Activated CD4-positive, alpha-beta T cell treated with anti-CD3 and anti-CD28 coated beads for 4 hours (primary cell): ENCODE results near the gene SLC13A3.

ENCODE experiments used
- DNase-seq, 2 donors: peaks; one replicate each; pipeline ENCODE4 v3.0.0-alpha.2; 2020

The SLC13A3 gene

DNA sequence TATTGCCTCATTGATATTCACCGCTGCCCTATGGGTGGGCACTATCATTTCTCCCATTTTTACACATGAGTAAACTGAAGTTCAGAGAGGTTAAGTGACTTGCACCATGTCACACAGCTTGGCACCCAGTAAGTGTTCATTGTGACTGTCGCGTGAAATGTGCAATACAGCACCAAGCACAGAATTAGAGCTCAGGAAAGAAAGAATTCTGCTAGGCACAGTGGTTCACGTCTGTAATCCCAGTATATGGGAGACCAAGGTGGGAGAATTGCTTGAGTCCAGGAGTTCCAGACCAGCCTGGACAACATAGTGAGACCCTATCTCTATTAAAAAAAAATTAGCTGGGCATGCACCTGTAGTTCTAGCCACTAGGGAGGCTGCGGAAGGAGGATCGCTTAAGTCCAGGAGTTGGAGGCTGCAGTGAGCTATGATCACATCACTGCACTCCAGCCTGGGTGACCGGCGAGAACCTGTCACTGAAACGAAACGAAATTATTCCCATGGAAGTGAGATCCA lies 626 bp downstream of the SLC13A3 start:
- DNase-seq, result no peak

DNA sequence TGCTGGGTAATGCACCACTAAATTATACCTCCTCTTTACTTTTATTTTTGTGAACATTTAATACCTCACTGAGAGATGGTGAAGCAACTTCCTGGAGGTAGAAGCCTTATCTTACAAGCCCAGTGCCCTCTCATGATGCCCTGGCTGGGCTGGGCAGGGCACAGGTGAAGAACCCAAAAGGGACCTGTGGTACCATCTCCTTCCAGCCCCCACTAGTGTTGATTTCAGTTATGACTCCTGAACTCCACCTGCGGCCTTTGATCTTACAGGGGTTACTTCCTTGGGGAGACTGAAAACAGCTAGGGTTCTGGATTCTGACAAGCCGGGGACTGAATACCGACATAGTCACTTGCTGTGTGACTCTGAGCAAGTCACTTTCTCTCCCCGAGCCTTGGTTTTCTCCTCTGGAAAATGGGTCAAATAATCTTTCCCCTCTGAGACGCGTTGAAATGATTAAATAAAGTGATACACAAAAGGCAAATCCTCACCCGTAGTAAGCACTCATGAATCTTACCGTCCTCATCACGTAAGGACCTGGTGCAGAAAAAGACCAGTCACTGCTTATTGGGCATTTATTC lies 1.2 kb downstream of the SLC13A3 start:
- DNase-seq, result no peak

DNA sequence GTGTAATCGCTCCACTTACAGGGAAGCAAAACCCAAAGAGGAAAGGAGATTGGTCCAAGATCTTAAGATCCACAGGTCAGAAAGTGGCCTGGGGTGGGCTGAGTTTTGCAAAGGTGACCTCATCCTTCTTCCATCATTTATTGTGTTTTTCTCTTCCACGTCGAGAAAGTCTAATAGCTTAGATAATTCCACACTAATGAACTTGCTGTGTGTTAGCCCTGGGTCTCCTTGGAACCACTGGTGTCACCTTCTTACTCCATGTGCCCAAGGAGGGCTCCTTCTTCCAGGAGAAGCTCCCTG lies 1.7 kb downstream of the SLC13A3 start:
- no peak for DNase-seq

DNA sequence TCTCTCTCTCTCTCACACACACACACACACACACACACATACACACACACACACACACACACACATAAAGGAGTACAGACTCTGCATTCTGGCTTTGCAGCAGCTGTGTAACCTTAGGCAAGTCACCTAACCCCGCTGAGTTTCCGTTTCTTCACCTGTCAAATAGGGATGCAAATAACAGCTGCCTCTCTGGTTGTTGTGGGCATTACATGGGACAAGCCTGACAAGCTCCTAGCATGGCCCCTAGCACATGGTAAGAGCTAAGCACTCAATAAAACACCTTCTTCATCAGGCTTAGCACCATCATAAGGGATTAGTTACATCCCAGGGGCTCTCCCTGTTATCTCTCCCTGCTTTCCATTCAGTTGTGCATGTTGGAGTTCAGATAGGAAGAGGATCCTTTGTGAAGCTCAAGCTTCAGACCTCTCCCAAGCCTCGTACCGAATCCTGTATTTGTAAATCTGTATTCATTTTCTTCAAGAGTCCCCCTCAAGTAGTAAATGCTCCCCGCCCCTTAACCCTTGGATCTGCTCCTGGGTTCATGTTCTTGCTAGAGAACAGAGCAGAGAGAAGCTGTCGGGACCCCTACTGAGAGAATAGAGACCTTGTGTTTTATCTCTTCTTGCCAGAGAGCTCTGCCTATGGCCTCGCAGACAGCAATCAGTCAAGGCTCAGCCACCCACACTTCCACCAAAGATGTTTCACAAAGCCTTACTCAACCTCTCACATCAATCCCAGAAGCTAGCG lies 2.2 kb downstream of the SLC13A3 start:
- DNase-seq, result no peak

DNA sequence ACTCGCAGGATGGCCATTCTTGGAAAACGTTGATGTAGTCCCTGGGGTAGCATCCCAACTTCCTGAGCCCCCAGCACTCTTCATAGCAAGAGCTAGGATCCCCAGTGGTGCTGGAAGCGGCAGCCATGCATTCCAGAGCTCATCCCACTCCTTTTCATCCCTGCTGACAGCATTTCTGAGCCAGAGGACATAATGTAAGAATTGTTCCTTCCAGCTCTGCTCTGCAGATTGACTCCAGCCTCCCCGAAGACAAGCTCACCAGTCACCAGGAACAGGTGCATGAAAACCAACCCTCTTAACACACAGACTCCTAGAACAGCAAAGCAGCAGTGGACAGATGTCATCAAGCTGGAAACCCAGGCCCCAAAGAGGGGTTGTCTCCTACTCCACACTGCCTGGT lies 3.8 kb downstream of the SLC13A3 start:
- no peak for DNase-seq

DNA sequence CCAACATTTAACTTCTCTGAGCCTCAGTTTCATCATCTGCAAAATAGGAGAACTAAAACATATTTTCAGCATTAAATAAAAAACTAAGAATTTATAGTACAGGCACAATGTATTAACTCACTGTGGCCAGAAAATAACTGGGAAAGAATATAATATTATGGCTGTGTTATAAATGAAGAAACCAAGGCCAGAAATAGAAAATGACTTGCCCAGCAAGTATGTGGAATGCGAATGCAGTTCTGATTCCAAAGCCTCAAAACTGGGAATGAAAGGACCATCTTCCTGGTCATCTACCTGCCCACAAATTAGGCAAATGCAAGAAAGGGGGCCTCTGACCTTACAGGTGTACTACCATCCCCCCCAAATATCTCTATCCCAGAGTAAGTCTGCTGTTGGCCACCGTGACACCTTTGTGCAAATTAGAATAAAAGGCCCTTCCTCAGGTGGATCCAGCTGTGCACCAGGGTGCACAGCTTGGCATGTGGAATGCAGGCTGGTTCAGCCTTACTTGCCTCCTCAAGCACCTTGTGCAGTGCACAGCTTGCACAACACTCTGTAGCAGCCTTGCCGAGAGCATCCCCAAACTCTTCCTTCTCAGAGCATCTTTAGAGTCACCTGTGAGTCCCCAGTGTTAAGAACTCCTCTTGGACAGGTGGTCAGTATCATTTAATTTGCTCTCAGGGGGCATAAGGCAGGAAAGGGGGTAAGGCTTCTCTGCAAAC lies 4.4 kb downstream of the SLC13A3 start:
- DNase-seq, result no peak

DNA sequence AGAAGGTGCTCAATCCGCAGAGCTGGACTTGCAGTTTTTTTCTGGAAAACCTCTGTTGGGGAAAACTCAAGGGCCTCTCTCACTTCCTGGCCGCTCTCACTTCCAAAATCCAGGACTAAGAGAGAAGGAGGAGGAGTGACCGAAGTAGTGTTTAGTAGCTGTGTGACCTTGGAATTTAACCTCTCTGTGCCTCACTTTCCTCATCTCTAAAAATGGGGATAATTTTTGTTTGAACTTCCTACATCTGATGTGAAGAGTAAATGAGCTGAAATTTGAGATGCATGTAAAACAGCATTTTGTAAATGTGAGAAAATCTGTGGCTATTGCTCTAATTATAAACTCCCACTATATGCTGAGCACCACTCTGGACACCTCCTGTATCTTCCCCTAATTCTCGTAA lies 5.1 kb downstream of the SLC13A3 start:
- no peak for DNase-seq

DNA sequence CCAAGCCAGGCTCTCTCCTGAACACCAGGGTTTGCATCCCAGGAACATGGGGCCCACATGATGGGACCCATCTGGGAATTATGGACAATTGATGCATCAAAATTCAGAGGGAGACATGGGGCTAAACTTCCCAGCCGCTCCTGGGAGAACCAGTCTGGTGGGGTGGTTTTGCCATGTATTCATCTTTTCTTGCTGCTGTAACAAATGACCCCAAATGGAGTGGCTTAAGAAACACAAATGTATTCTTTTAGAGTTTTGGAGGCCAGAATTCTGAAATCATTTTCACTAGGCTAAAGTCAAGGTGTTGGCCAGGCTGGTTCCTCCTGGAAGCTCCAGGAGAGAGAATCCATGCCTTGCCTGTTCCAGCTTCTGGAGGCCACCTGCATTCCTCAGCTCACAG lies 6.5 kb downstream of the SLC13A3 start:
- no peak for DNase-seq

DNA sequence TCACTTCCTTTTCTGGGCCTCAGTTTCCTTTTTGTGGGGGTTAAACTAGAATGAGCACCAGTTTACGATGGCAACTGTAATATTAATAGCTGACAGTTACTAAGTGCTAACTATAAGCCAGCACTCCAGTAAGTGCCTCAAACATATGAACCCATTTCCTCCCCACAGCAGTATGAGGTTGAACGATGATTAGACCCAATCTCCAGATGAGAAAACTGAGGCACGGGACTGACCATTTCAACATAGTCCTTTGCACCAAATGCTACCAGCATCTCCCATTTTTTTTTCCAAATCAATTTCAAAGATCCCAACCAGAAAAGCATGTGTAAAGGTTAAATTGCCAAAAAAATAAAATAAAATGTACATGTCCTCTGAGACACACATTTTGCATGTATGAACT lies 7.1 kb downstream of the SLC13A3 start:
- DNase-seq, result no peak

DNA sequence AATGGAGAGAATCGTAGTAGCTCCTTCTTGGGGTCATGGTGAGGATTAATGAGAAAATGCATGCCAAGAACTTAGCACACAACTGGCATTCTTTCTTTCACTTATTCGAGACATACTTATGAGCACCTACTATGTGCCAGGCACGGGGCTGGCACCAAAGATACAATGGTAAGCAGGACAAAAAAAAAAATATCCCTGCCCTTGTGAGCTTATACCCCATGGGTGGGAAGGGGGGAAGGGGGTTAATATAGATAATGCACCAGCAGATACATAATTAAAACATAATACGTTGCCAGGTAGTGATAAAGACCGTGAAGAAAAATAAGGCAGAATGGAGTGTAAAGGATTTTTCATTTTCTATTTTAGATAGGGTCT lies 8.3 kb downstream of the SLC13A3 start:
- no peak for DNase-seq

DNA sequence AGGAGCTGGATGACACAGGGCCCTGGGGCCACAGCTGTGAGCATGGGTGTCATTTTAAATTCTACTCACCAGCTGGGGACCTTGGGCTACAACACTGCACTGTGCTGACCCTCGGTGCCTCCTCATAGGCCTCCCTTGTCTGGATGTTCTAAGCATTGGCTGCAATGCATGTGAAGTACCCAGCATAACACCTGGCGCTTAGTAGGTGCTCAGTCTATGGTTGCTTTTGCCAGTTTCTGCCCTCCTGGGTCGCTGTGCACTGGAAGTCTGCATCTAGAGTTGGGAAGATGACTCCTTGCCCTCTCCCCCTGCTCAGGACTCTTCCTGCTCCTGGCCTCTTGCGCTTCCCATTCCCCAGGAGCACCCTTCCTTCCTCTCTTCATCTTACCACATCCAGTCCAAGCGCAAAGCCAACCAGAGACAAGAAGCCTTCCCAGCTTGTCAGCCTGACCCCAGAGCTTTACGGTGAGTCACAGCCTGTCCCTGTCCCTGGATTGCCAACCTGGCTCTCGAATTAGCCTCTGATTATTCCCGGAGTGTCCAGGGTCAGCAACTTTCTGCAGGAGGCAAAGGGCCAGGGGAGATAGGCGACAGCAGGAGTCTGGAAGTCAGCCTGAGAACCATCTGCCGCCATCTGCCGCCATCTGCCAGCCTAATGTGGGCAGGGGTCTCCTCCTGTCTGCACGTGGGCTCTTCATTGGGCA lies 8.8 kb downstream of the SLC13A3 start:
- DNase-seq, result no peak

DNA sequence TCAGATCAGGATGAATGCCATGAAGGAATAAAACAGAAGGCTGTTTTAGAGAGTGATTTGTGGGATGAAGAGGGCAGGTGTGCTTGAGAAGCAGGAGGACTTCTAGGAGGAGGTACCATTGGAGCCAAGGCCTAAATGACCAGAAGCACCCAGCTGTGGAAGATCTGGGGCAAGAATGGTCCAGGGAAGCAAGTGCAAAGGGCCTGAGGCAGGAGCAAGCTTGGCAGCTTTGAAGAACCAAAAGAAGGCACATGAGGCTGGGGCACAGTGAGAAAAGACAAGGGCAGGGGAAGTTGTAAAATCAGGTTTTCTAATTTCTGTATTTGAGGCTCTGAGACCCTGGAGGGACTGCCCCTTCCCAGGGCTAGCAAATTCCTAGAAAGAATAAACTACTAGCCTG lies 9.8 kb downstream of the SLC13A3 start:
- DNase-seq, result no peak

DNA sequence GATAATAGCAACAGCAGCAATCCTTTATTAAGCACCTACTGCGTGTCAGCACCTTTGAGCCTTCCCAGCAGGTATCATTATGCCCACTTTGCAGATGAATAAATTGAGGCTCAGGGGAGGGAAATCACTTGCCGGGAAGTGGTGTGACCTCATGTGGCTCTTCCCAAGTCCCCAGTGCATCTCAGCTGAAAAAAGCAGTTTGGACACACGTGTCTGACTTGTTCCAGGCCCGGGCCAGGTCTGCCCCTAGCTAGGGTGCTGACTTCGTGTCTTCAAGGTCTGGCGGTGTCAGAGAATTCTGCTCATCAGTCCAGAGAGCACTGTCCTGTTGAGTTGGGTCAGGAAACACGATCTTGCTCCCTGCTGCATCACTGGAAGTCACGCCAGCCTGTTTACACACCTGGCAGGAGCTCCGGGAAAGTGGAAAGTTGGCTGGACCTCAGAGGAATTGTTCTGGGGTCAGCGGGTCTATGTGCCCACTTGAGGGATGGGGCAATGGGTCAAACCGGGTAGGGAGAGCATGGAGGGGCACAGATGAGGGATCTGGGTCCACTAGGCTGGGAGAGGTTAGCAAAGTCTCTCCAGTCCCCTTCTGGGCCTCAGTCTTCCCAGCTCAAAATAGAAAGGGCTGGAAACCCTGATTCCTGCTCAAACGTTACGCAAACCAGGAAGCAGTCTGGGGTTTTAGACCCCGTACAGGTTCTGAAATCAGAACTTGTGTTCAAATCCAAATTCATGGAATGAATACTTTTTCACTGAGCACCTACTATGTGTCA lies 10.5 kb downstream of the SLC13A3 start:
- DNase-seq, result no peak

DNA sequence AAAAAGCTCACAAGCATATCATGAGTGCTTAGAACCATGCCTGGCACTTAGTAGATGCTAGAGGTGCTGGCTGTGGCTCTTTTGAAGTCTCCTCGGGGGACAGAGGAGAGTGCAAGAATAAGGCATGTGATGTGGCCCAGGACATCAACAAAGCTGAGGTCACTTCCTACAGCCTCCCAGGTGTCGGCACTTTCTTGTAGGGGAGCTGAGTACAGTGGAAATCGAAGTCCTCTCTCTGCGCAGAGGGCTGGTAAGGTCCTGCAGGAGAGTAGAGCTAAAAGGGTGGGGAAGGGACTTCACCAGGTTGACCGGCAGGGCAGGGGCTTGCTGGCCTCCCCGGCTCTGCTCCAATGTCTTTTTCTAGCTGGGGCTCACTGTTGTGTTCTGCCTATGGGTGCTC lies 11.2 kb downstream of the SLC13A3 start:
- DNase-seq, result no peak

DNA sequence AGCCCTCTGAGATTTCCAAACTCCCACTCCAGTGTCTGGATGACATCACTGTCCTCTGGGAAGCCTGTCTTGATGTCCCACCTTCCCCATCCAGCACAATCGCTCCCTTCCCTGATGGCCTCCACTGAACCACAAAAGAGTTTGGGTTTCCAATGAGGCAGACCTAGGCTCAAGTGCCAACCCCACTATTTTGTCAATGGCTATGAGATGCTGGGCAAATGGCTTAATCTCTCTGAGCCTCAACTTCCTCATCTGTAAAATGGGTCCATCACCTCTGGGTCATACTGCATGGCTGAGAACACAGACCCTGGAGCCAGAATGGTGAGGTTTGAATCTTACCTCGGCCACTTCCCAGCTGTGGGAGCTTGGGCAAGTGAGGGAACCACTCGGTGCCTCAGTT lies 11.7 kb downstream of the SLC13A3 start:
- no peak for DNase-seq

DNA sequence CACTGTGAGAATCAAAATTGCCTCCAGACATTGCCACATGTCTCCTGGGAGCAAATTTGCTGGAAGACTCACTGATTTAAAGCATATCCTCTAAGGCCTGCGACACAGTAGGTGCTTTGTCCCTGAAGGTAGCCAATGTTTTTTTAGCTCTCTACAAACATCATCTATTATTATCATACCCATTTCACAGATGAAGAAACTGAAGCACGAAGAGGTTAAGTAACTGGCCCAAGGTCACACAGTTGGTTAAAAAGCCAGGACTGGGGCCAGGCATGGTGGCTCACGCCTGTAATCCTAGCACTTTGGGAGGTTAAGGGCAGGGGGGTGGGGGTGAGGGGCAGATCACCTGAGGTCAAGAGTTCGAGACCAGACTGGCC lies 12.4 kb downstream of the SLC13A3 start:
- no peak for DNase-seq

DNA sequence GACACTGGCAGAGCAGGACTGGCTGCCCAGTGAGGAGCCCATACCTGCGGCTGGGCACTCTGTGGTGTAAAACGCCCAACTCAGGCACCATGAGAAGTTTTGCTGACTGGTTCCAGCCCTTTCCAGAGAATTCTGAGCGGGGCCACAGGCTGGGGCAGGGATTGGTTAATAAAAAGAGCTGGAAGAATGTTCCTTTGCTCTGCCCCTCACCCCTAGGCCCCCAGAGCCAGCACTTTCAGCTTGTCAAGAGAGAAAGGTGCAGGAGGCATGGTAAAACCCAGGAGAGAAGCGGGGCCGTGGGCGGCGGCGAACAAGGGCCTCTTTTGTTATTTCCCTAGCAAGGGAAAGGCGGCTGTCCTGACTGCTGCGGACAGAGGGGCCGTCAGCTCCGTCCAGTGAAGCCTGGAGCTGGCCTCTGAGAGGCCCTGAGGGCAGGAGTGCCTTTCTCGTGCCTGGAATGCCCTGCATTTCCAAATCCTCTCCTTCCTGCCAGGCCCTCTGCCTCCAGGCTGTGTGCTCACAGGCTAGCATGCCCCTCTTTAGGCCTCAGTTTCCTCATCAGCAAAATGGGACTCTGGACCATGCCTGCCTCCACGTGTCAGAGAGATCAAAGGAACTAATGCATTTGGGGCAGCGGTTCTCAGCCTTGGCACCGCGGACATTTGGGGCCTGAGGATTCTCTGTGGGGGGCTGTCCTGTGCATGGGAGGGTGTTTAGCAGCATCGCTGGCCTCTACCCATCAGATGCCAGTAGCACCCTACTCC lies 12.9 kb downstream of the SLC13A3 start:
- DNase-seq, result no peak

DNA sequence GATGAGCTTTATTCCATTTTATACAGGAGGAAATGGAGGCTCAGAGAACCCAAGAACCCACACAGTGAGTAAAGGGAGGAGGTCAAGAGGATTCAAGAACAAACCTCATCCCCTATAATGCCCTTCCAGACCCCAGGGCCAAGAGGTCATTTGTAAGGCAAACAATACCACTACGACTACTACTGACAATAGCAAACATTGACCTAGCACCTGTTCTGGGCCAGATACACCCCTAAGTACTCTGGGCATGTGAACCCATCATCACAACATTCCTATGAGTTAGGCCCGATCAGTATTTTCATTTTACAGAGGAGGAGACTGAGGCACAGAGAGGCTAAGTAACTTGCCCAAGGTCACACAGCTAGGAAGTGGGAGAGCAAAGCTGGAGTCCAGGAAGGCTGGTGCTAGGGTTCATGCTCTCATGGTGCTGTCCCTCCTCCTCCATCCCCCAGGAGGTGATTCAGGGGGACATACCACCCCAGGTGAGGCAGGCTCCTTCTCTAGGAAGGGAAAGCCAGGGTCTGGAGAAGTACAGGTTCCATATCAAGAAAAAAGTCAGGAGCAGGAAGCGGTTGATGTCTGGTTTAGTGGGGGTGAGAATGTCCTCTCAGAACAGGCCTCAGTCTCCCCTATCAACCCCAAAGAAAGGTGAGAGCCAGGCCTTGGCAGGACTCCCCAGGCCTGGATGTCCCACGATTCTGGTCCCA lies 13.7 kb downstream of the SLC13A3 start:
- DNase-seq, result no peak

DNA sequence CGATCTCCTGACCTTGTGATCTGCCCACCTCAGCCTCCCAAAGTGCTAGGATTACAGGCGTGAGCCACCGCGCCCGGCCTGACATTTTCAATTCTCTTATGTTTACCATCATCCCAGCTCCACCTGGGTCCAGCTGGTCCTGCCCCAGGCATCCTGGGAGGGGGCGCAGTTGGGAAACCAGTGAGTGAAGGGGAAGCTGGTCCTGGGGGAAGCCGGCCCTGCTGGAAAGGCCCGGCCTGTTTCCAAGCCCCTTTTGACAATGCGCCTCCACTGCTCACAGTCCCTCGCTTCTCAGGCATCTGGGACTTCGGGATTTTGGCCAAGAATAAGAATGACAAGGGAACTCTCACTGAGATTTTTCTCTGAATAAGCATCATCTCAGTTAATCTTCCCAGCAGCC lies 14.2 kb downstream of the SLC13A3 start:
- DNase-seq, result no peak

DNA sequence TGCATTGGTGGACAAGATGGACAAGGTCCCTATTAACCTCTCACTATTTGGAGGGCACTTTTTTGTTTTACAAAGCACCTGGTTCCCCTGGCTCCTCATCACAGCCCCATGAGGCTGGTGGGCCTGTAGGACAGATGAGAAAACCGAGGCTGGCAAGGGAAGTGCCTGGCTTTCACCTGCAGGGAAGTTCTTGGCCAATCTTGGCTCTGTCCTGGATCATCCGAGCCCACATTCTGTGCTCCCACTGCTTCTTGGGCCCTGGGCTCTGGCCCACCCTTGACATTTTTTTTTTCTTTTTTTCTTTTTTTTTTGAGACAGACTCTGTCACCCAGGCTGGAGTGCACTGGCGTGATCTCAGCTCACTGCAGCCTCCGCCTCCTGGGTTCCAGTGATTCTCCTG lies 14.7 kb downstream of the SLC13A3 start:
- DNase-seq, result no peak

DNA sequence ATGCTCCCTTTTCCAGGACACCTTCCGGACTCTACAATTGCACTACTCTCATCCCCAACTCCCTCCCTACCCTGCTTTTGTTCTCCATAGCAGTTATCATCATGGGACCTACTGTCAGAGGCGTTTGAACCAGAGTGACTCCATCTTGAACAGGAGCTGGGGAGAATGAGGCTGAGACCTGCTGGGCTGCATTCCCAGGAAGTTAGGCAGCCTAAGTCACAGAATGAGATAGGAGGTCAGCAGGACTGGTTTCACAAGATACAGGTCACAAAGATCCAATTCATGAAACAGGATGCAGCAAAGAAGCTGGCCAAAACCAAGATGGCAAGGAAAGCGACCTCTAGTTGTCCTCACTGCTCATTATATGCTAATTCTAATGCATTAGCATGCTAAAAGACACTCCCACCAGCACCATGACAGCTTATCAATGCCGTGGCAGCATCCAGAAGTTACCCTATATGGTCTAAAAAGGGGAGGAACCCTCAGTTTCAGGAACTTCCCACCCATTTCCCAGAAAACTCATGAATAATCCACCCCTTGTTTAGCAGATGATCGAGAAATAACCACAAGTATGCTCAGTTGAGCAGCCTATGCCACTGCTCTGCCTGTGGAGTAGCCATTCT lies 15.6 kb downstream of the SLC13A3 start:
- DNase-seq, result no peak
